K562 (cell line): ENCODE results near the gene HCAR2. TPM values are rescaled to one million over a fixed set of nuclear protein-coding genes. Genes with fewer than 3 reads are reported as not detected.

Source experiments
- ARNT ChIP-seq, 2 experiments: fragments of 450-650 bp; IDR thresholded peaks; 2 replicates each; pipeline ENCODE4 v1.6.1; 2016; ENCODE audit warnings: mild to moderate bottlenecking in 1 of 2
- CTBP1 ChIP-seq: fragments of 450-650 bp; IDR thresholded peaks from 2 replicates; pipeline ENCODE4 v1.6.1; 2016; ENCODE audit warnings: borderline replicate concordance
- ELF1 ChIP-seq: fragments of 200-800 bp; sonication (Bioruptor generic); IDR thresholded peaks from 2 replicates; pipeline ENCODE4 v1.6.1; 2016; ENCODE audit warnings: missing genetic modification characterization, missing compliant biosample characterization
- HBP1 ChIP-seq: fragments of 450-650 bp; formaldehyde crosslinking; IDR thresholded peaks from 2 replicates; pipeline ENCODE4 v1.4.0; 2022; ENCODE audit warnings: missing genetic modification characterization
- JUND ChIP-seq, 2 experiments: IDR thresholded peaks; 2 replicates in 1 of 2; 3 replicates in 1 of 2; pipeline ENCODE4 v1.6.1; 2011; ENCODE audit warnings: borderline replicate concordance in 2 of 2, low read depth in 2 of 2, low read length in 2 of 2, improper control_type of control experiment in 1 of 2, missing biosample characterization in 1 of 2, missing genetic modification characterization in 1 of 2, missing genetic modification reagents in 1 of 2
- KLF10 ChIP-seq: fragments of 250-450 bp; sonication (Bioruptor Pico); IDR thresholded peaks from 2 replicates; pipeline ENCODE4 v1.6.1; 2021; ENCODE audit warnings: matching md5 sums
- POLR2G ChIP-seq: fragments of 200-400 bp; formaldehyde crosslinking; IDR thresholded peaks from 2 replicates; pipeline ENCODE4 v1.6.1; 2017; ENCODE audit warnings: low read depth, mild to moderate bottlenecking, antibody characterized with exemption, low read length, moderate library complexity
- SIN3B ChIP-seq: fragments of 450-650 bp; IDR thresholded peaks from 2 replicates; pipeline ENCODE4 v1.6.1; 2017; ENCODE audit warnings: low read depth, mild to moderate bottlenecking, moderate library complexity
- ZNF717 ChIP-seq: fragments of 250-450 bp; sonication (Bioruptor Pico); IDR thresholded peaks from 2 replicates; pipeline ENCODE4 v1.5.0; 2021
- polyA plus RNA-seq, 8 experiments: library from polyadenylated mRNA; depleted of rRNA in 4 of 8; stranded (reverse) in 5 of 8; unstranded in 3 of 8; fragments of >200 nt; fragmentation: Nextera tagmentation in 2 of 8; fragmentation: Illumina TruSeq in 1 of 8; extraction: Ambion mirVana in 2 of 8; extraction: Trizol in 1 of 8; gene quantifications; 2 replicates each; pipeline versions ENCODE4 v1.2.1 to v1.2.3, GENCODE V29; 2011 to 2014; ENCODE audit warnings: inconsistent platforms in 1 of 8, missing spikeins in 1 of 8
- total RNA-seq, 7 experiments: library from RNA; depleted of rRNA in 6 of 7; stranded (reverse); fragments of >200 nt in 6 of 7; fragmentation: Illumina TruSeq in 2 of 7; extraction: Trizol in 2 of 7; gene quantifications; 2 replicates each; pipeline versions ENCODE4 v1.2.1 to v1.2.3, GENCODE V29; 2011 to 2021; ENCODE audit warnings: low replicate concordance in 1 of 7
- TF ChIP-seq, protein P1 (sequence below), 2 experiments: fragments of 450-650 bp; formaldehyde crosslinking in 1 of 2; IDR thresholded peaks; 2 replicates each; pipeline versions ENCODE4 v1.4.0 to v1.6.1; 2014 to 2020; ENCODE audit warnings: mild to moderate bottlenecking in 2 of 2, borderline replicate concordance in 1 of 2, low read depth in 1 of 2
- TF ChIP-seq, protein P2 (sequence below): fragments of 450-650 bp; IDR thresholded peaks from 2 replicates; pipeline ENCODE4 v1.6.1; 2018; ENCODE audit warnings: mild to moderate bottlenecking, low read depth; ENCODE audit not compliant: partially characterized antibody
- TF ChIP-seq, protein P3 (sequence below): sonication (generic); IDR thresholded peaks from 2 replicates; pipeline ENCODE4 v1.6.1; 2016

HCAR2 gene
- total and polyA plus RNA-seq, 9 of the 15 experiments (the other 6 are each of a cell fraction or from before 2014, with no cell fraction given), result not detected

- TF ChIP-seq, protein P1, sequence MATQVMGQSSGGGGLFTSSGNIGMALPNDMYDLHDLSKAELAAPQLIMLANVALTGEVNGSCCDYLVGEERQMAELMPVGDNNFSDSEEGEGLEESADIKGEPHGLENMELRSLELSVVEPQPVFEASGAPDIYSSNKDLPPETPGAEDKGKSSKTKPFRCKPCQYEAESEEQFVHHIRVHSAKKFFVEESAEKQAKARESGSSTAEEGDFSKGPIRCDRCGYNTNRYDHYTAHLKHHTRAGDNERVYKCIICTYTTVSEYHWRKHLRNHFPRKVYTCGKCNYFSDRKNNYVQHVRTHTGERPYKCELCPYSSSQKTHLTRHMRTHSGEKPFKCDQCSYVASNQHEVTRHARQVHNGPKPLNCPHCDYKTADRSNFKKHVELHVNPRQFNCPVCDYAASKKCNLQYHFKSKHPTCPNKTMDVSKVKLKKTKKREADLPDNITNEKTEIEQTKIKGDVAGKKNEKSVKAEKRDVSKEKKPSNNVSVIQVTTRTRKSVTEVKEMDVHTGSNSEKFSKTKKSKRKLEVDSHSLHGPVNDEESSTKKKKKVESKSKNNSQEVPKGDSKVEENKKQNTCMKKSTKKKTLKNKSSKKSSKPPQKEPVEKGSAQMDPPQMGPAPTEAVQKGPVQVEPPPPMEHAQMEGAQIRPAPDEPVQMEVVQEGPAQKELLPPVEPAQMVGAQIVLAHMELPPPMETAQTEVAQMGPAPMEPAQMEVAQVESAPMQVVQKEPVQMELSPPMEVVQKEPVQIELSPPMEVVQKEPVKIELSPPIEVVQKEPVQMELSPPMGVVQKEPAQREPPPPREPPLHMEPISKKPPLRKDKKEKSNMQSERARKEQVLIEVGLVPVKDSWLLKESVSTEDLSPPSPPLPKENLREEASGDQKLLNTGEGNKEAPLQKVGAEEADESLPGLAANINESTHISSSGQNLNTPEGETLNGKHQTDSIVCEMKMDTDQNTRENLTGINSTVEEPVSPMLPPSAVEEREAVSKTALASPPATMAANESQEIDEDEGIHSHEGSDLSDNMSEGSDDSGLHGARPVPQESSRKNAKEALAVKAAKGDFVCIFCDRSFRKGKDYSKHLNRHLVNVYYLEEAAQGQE (IDR thresholded peaks at IDR 0.05; ENCODE audit: borderline replicate concordance), result peak; percentile 93
- TF ChIP-seq, protein P1 (CRISPR knock-in tag; IDR thresholded peaks at IDR 0.05; ENCODE audit: low read depth), result peak; percentile 34; the same call in 1 of the 2 replicates
- no peak for TF ChIP-seq HBP1
- no peak for TF ChIP-seq KLF10
- peak; percentile 72 for TF ChIP-seq SIN3B
- TF ChIP-seq JUND (IDR thresholded peaks at IDR 0.05; ENCODE audit: borderline replicate concordance, low read depth, low read length), result 0 out of 2 replicates have a peak, but pooled peaks have one; percentile 59
- TF ChIP-seq JUND (tag; IDR thresholded peaks at IDR 0.05; ENCODE audit: borderline replicate concordance, low read depth, low read length), result peak; percentile 75; the same call in 1 of the 3 replicates
- peak; percentile 93 for TF ChIP-seq ELF1 (tag)
- peak; percentile 99 for TF ChIP-seq POLR2G
- no peak for TF ChIP-seq ZNF717
- TF ChIP-seq, protein P2, sequence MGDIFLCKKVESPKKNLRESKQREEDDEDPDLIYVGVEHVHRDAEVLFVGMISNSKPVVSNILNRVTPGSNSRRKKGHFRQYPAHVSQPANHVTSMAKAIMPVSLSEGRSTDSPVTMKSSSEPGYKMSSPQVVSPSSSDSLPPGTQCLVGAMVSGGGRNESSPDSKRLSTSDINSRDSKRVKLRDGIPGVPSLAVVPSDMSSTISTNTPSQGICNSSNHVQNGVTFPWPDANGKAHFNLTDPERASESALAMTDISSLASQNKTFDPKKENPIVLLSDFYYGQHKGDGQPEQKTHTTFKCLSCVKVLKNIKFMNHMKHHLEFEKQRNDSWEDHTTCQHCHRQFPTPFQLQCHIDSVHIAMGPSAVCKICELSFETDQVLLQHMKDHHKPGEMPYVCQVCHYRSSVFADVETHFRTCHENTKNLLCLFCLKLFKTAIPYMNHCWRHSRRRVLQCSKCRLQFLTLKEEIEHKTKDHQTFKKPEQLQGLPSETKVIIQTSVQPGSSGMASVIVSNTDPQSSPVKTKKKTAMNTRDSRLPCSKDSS, result no peak
- TF ChIP-seq, protein P3, sequence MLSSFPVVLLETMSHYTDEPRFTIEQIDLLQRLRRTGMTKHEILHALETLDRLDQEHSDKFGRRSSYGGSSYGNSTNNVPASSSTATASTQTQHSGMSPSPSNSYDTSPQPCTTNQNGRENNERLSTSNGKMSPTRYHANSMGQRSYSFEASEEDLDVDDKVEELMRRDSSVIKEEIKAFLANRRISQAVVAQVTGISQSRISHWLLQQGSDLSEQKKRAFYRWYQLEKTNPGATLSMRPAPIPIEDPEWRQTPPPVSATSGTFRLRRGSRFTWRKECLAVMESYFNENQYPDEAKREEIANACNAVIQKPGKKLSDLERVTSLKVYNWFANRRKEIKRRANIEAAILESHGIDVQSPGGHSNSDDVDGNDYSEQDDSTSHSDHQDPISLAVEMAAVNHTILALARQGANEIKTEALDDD, result peak; percentile 92
- no peak for TF ChIP-seq ARNT (IDR thresholded peaks at IDR 0.05)
- peak; percentile 96 for TF ChIP-seq CTBP1
These were observed 49.5 kb upstream of the HCAR2 start, which contains the start of gene DENR (continued) for GRCh38 chr12:122752464-122753318.
